Endometrial microvascular endothelial cells (primary cell): ENCODE results near the gene PITPNM3. TPM values are rescaled to one million over a fixed set of nuclear protein-coding genes. Genes with fewer than 3 reads are reported as not detected.

ENCODE experiments used
- in situ Hi-C: cut with HindIII; loops from 2 replicates; pipeline ENCODE4 v1.10.0; 2017; ENCODE audit warnings: low sequenced_read_pairs, low pct_unique_long_range_greater_than_20kb; ENCODE audit errors: inconsistent ontology term
- total RNA-seq: library from RNA; depleted of rRNA; stranded (reverse); fragments of >200 nt; gene quantifications from one replicate; pipeline ENCODE4 v1.2.3, GENCODE V29; 2015; ENCODE audit errors: inconsistent ontology term

PITPNM3 gene
- total RNA-seq, 1 donor from 2014 or later: 0.09 TPM

DNA sequence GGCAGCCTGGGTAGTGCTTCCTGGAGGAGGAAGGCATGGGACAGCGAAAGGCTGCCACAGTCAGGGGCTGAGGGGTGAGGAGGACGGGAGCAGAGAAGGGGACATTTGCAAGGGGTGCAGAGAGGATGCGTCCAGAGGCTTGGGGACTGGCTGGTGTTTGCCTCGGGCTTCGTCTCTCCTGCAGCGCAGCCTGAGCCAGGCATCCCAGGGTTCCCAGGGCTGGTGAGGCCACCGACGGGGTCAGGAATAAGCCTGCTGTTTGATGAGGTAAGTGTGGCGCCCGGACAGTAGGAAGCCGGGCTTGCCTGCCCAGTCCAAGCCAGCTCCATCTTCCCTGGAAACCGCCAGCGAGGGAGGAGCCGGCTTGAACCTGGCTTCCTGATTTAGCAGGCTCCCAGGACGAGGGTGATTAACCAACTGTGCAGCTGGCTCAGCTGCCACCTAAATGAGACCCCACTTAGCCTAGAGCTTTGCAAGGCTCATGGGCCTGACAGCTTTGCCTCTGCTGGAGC lies 47.8 kb downstream of the PITPNM3 start:
- in situ Hi-C loops: no loop called here

DNA sequence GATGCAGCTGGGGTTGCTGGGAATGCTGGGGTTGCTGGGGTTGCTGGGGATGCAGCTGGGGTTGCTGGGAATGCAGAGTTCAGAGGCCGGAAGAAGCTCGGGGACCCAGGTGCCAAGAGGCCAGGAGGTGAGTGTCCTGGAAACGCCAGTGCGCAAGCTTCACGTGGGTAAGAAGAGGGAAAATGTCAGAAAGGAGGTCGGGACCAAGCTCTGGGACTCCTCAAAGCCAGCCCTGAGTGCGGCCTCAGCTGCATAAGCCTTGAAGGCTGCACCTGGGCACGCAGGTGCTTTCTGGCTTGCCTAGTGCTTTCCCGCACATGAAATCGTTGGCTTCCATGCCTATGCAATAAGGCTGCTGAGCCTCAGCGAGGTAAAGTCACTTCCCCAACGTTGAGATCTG lies 48.3 kb downstream of the PITPNM3 start:
- in situ Hi-C loops: no loop called here

DNA sequence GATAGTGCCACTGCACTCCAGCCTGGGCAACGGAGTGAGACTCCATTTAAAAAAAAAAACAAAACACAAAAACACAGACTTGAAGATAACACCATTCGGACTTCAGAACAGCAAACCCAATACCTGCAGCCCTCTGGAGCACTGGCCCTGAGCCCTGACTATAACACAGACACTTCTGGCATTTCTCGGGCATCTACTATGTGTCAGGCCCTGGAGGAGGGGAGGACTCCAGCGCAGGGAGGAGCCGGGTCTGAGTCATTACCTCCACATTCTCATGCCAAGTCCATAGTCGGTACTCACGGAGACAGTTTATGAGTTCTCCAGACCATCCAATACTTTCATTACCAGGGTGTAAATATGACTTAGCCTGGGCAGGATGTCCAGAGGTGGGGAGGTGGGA lies 48.8 kb downstream of the PITPNM3 start:
- in situ Hi-C loops: no loop called here

DNA sequence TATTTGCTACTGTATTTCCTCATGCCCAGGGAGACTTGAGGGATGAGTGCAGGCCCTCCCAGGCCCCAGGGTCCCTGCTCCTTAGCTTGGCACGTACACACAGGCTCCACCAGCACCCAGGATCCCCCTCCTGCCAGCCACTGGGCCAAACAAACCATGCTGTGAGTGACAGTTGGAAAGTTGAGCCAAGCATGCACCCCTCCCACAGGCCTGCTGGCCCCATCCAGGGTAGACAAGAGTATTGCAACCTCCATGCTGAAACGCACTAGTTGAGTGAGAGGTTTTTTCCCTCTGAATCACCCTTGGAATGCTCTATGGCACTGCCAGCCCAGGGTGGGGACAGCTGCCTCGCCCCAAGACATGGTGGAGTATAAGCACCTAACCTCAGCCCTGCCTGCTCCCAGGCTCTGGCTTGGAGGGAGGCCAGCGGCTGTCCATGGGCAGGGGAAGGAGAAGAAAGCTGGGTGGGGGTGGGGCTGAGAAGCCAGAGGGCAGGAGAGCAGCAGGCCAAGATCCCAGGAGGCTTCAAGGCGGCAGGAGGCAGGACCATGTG lies 49.6 kb downstream of the PITPNM3 start:
- in situ Hi-C loops: no loop called here

GRCh38 chr17:6505425-6506142 lies 50.8 kb downstream of the PITPNM3 start:
- in situ Hi-C loops: no loop called here

DNA sequence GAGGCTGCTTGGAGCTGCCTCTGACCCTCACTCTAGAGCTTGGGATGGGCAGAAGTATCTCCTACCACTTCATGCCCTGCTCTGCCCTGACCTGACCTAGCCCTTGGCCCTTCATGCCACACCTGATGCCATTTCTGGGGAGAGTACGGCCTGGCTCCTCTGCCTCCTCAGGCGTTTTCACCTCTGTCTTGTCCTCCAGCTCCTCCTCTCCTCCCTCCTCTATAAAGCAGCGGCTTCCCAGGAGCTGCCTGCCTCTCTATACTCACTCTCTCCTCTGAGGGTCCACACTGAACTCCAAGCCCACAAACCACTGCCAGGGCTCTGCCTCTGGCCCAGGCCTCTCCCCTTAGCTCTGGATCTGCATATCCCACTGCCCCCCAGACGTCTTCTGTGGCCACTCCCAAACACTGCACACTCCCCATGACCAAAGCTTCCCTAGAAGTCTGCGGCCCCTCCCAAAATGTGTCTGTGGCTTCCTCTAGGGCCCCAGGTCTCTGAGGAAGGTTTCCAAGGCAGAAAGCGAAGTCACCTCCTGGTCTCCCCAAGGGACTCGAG lies 52.6 kb downstream of the PITPNM3 start:
- in situ Hi-C loops: no loop called here

GRCh38 chr17:6502871-6503509 lies 53.4 kb downstream of the PITPNM3 start:
- in situ Hi-C loops: no loop called here

- in situ Hi-C loops: no loop called here
Observed at GRCh38 chr17:6502142-6502541, 54.2 kb downstream of the PITPNM3 start.

DNA sequence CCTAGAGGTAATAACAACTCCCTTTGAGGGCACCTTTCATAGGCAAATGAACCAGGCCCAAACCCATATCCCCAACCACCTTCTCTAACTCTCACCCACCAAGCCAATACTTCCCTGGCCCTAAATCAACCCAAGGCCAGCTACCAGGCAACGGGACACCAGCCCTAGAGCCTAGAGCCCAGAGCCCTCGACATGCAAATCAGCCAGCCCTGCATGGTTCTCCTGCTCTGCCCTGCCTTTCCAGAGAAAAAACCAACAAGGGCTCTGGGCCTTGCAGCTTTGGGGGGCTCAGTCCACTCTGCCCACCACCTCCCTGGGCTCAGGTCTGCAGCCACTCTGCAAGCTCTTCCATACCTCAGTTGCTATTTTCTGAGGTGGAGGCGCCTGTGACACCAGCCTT lies 55.0 kb downstream of the PITPNM3 start:
- in situ Hi-C loops: no loop called here

DNA sequence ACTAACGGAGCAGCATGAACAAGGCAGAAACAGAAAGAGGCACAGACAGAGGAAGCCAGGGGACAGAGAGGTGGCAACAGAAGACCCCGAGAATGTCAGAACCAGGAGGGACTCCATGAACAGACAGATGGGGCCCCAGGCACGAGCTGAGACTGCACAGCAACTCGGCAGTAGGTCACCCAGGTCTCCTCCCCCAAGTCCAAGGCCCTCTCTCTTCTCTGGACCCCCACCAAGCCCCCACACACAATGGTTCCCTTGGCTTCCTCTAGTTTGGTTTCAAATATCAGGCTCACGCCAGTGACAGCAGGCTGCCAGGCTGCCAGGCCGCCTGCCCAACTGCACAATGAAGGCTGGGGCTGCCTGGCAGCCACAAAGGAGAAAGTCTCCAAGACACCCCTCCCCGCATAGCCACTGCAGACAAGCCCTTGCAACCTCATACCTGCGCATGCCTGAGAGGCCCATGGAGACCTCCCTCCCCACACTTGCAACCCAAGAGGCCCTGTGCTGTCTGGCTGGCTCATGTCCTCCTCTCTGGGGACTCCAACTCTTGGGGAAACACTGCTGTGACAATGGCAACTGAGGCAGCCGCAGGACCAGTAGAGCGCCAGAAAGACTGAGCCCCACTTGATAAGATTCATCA lies 57.3 kb downstream of the PITPNM3 start:
- in situ Hi-C loops: no loop called here

DNA sequence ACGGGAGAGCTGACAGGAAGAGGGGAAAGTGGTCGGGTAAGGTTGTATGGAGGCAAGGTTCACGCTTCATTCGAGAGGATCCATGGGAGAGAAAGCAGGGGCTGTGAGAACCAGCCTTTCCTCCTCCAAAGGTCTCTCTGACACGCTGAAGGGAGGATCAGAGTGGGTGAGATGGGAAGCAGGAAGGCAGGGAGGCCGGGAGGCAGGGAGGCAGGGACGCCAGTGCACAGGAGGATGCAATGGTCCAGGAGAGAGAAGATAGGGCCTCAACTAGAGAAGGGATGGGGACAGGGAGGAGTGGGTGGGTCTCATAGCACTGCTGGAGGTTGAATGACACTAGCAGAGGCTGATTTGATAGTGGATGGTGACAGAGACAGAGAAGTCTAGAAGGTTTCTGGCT lies 58.0 kb downstream of the PITPNM3 start:
- in situ Hi-C loops: no loop called here

DNA sequence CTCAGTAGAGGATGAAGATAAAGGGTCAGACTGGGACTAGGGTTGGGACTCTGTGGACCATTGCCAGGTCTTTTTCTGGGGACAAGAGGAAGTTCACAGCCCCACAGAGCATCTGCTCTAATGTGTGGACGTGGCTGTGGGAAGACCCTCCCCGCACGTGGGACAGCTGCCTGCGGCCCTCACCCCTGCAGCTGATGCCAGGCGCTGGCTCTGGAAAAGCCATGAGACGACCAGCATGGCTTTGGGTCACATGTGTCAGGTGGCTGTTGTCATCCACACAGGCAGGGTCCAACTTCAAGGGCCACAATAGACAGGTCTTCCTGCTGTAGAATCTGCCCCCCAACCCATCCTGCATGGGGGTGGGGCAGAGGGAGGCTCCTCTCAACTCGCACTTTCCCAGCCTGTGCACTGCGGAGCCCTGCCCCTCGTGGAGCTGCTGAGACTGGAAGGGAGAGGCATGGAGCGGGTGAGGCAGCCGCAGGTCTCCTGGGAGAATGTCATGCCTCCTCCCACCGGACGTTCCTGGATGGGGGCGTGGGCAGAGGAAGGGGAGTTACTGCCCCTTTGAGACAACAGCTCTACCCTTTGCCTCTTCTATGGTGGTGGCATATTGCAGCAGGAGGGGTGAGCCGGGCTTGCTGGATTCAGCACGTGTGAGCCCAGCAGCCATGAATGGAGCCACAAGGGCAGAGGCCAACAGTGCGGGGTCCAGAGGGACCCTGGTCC lies 58.7 kb downstream of the PITPNM3 start:
- in situ Hi-C loops: no loop called here

DNA sequence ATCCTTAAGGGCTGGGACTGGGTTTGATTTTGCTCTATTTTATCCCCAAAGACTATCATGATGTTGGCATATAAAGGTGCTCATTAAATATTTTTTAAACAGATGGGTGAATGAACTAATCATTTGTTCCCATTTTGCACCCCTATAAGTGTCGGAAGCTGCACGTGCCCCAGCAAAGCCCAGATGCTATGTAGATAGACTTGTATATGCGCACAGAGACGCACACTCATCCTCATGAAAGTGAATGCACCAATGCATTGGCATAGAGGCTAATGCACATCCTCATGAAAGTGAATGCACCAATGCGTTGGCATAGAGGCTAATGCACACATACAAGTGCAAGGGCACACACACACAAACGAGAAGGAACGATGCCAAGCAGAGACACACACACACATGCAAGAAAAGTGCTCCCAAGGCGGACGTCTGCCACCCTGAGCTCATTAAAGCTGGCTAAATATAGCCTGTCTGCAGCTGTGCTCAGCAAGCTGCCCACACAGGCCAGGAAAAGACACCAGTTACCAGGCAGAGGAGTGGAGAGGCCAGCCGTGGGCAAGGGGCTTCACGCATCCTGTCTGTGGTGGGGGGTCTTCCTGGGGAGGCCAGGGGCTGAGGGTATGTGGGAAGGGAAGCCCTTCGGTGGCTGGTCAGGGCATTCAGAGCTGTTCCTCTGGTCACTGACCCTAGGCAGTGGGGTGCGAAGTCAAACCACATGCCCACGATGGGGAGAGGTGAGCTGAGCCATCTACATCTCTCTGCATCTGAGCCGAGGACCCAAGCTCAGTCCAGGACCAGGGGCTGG lies 59.5 kb downstream of the PITPNM3 start:
- in situ Hi-C loops: no loop called here

GRCh38 chr17:6496116-6496481 lies 60.3 kb downstream of the PITPNM3 start:
- in situ Hi-C loops: no loop called here

- in situ Hi-C loops: no loop called here
Observed at GRCh38 chr17:6495450-6496115, 60.8 kb downstream of the PITPNM3 start.

DNA sequence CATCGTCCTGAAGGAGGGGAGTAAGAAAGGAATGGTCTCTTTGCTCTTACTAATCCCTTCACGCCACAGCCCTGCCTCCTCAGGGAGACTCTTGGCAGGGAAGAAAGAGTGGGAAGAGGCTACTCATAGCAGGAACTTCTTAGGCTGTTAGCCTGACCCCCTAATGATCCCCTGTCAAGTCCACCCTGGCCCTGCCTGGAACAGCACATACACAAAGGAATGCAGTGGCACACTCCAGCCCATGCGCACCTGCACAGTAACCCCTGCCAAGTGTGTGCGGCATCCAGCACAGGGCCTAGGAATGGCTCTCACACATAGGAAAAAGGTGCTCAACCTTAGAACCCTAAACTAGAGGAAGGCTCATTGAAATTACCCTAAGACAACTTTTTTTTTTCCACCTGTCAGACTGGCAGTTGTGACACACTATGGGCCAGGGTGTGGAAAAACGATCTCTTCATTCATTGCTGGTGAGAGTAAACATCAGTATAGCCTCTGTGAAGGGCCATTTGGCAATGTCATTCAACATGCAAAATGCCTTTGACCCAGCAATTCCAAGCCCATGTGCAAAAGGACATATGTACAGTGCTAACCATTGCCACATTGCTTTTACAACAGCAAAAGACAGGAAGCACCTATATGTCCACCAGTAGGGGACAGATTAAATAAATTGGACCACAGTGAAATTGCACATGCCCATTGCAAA lies 62.0 kb downstream of the PITPNM3 start:
- in situ Hi-C loops: no loop called here
